ENCODE results near the gene MORF4L1. TPM values are rescaled to one million over a fixed set of nuclear protein-coding genes. Genes with fewer than 3 reads are reported as not detected.

Gene MORF4L1
- total and polyA plus RNA-seq, 2 experiments from 2014 or later = 357 to 388 TPM

DNA sequence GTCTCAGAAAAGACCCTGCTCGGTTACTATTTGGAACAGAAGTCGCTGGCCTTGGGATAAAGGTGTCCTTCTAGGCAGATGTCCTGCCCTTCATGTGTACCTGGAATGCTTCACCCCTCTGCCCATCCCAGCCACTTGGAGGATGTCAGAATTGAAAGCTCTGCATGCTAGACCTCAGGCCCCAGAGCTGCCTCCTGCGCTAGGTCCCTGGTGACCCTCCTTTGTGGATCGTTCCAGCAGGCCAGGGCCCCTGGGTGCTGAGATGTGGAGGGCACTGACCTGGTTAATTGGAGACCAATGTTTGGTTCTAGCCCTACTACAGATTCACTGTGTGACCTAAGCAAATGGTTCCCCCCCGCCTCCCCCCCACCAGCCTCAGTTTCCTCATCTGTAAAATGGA, 74.8 kb downstream of the MORF4L1 start:
- H3K4me1 ChIP-seq (ENCODE audit: insufficient read depth) = no peaks in the 10 kb centered on the region
- no peak overlapping the region for H3K4me2 ChIP-seq (ENCODE audit: unreplicated experiment)
- DNase-seq = no peak
- H3K79me2 ChIP-seq (ENCODE audit: insufficient read depth) = no peaks in the 10 kb centered on the region
- WGBS, 2 experiments (ENCODE audit: low coverage in 1 of 2, low lambda C conversion rate in 2 of 2, missing lambda C conversion rate in 2 of 2) = 80 to 84% methylated on average over 5 of the region's 5 CpGs
- H3F3A ChIP-seq (ENCODE audit: insufficient read depth) = no peaks in the 10 kb centered on the region
- no peaks in the 10 kb centered on the region for H3K9me2 ChIP-seq (ENCODE audit: insufficient read depth)
- H3K27ac ChIP-seq = no peak overlapping the region
- no peak for TF ChIP-seq EZH2 (IDR thresholded peaks at IDR 0.05; ENCODE audit: insufficient read depth, poor library complexity, severe bottlenecking)
- no peak for TF ChIP-seq EZH2phosphoT487 (IDR thresholded peaks at IDR 0.05; ENCODE audit: insufficient read depth, low read depth)
- no peak overlapping the region for H3K4me3 ChIP-seq
- in situ Hi-C loops (cut with MboI) = no loop called here
- H3K9ac ChIP-seq = no peak overlapping the region
- no peaks in the 10 kb centered on the region for H3K36me3 ChIP-seq (ENCODE audit: low read depth)
- no peak overlapping the region for H2AFZ ChIP-seq
- no peaks in the 10 kb centered on the region for H4K20me1 ChIP-seq (ENCODE audit: insufficient read depth)
- no peaks in the 10 kb centered on the region for H3K9me3 ChIP-seq (ENCODE audit: low read depth)
- H3K27me3 ChIP-seq (replicated peaks; ENCODE audit: insufficient read depth) = peaks cover 38% of the 10 kb centered on the region; the same call in 1 of the 2 replicates

Small RNAs within 50 kb of the gene (small RNA-seq; reads per million reads assigned to genes)
- not detected for gene RNU6-415P (ENCODE audit: low read depth, low replicate concordance)

Other genes starting within 250 kb of the MORF4L1 start
- not detected in 2 replicates for gene CHRNB4, start 231.7 kb upstream of the MORF4L1 start, total RNA-seq (2014; rRNA removed; shearing (Covaris generic))
- not detected in 2 replicates for gene CHRNB4, start 231.7 kb upstream of the MORF4L1 start, polyA plus RNA-seq (2016; fragmentation: Nextera tagmentation; extraction: Ambion mirVana)
- 2.4 and 4.8 TPM in 2 replicates for gene ADAMTS7, start 61.4 kb upstream of the MORF4L1 start, total RNA-seq (2014; rRNA removed; shearing (Covaris generic))
- gene ADAMTS7, start 61.4 kb upstream of the MORF4L1 start, polyA plus RNA-seq (2016; fragmentation: Nextera tagmentation; extraction: Ambion mirVana) = 0.70 and 0.89 TPM in 2 replicates
- 1.3 and 5.2 TPM in 2 replicates for gene CTSH, start 72.2 kb downstream of the MORF4L1 start, total RNA-seq (2014; rRNA removed; shearing (Covaris generic))
- 1.7 and 2.5 TPM in 2 replicates for gene CTSH, start 72.2 kb downstream of the MORF4L1 start, polyA plus RNA-seq (2016; fragmentation: Nextera tagmentation; extraction: Ambion mirVana)
- gene RASGRF1, start 217.9 kb downstream of the MORF4L1 start, total RNA-seq (2014; rRNA removed; shearing (Covaris generic)) = not detected in 2 replicates
- gene RASGRF1, start 217.9 kb downstream of the MORF4L1 start, polyA plus RNA-seq (2016; fragmentation: Nextera tagmentation; extraction: Ambion mirVana) = not detected in 2 replicates

All from GM23248 (cell line).